HepG2 (cell line): Measurements from ENCODE around the gene MYO18A. TPM values are rescaled to one million over a fixed set of nuclear protein-coding genes. Genes with fewer than 3 reads are reported as not detected.

Experiments
- ASH2L ChIP-seq: fragments of 300-600, 200-600 bp; sonication (generic); IDR thresholded peaks from 2 replicates; pipeline ENCODE4 v1.7.0; 2017; ENCODE audit warnings: low read depth, mild to moderate bottlenecking, moderate library complexity, mixed read lengths, low read length; ENCODE audit not compliant: insufficient read length
- CBFB ChIP-seq: sonication (generic); formaldehyde crosslinking; IDR thresholded peaks from 2 replicates; pipeline ENCODE4 v1.4.0; 2020; ENCODE audit warnings: missing genetic modification reagents
- ETV5 ChIP-seq: IDR thresholded peaks from 2 replicates; pipeline ENCODE4 v1.6.1; 2018; ENCODE audit warnings: missing biosample characterization, missing genetic modification reagents, inconsistent platforms, borderline replicate concordance
- GTF3A ChIP-seq: sonication (generic); formaldehyde crosslinking; conservative IDR thresholded peaks from 2 replicates; pipeline ENCODE4 v1.4.0; 2020; ENCODE audit warnings: mild to moderate bottlenecking, missing genetic modification reagents
- HDAC1 ChIP-seq: sonication (generic); formaldehyde crosslinking; IDR thresholded peaks from 2 replicates; pipeline ENCODE4 v1.5.1; 2020; ENCODE audit warnings: mild to moderate bottlenecking, missing genetic modification reagents
- MAFK ChIP-seq, 2 experiments: IDR thresholded peaks in 1 of 2; conservative IDR thresholded peaks in 1 of 2; 2 replicates each; pipeline ENCODE4 v1.6.1; 2011; ENCODE audit warnings: improper control_type of control experiment in 2 of 2, low read length in 2 of 2
- MEF2D ChIP-seq: sonication (generic); formaldehyde crosslinking; IDR thresholded peaks from 2 replicates; pipeline ENCODE4 v1.5.1; 2020; ENCODE audit warnings: mild to moderate bottlenecking, missing genetic modification reagents
- MXI1 ChIP-seq: IDR thresholded peaks from 3 replicates; pipeline ENCODE4 v1.6.1; 2012; ENCODE audit warnings: low read depth, low read length, inconsistent platforms, borderline replicate concordance
- NCOA2 ChIP-seq: sonication (generic); formaldehyde crosslinking; IDR thresholded peaks from 2 replicates; pipeline ENCODE4 v1.8.0; 2022; ENCODE audit warnings: inconsistent platforms
- NFATC3 ChIP-seq: sonication (generic); formaldehyde crosslinking; IDR thresholded peaks from 2 replicates; pipeline ENCODE4 v1.5.1; 2020; ENCODE audit warnings: mild to moderate bottlenecking, missing genetic modification reagents
- NR2F1 ChIP-seq, 2 experiments: fragments of 450-650 bp in 1 of 2; formaldehyde crosslinking in 1 of 2; IDR thresholded peaks; 2 replicates each; pipeline versions ENCODE4 v1.5.0 to v1.6.1; 2016 to 2020; ENCODE audit warnings: mild to moderate bottlenecking in 1 of 2, missing compliant biosample characterization in 1 of 2, missing genetic modification reagents in 1 of 2, moderate library complexity in 1 of 2
- PPARG ChIP-seq: conservative IDR thresholded peaks from 2 replicates; pipeline ENCODE4 v1.6.1; 2016; ENCODE audit warnings: missing biosample characterization, missing genetic modification reagents
- SIX4 ChIP-seq: sonication (generic); formaldehyde crosslinking; IDR thresholded peaks from 2 replicates; pipeline ENCODE4 v1.4.0; 2020; ENCODE audit warnings: missing genetic modification reagents
- ZFP36L2 ChIP-seq: sonication (generic); formaldehyde crosslinking; IDR thresholded peaks from 2 replicates; pipeline ENCODE4 v1.4.0; 2020; ENCODE audit warnings: missing genetic modification reagents
- ZNF18 ChIP-seq: sonication (generic); formaldehyde crosslinking; IDR thresholded peaks from 2 replicates; pipeline ENCODE4 v1.8.0; 2022; ENCODE audit warnings: mild to moderate bottlenecking, missing genetic modification reagents; ENCODE audit not compliant: insufficient replicate concordance
- ZNF607 ChIP-seq: sonication (generic); formaldehyde crosslinking; IDR thresholded peaks from 2 replicates; pipeline ENCODE4 v1.5.1; 2020; ENCODE audit warnings: missing genetic modification reagents, mild to moderate bottlenecking, borderline replicate concordance
- ZNF691 ChIP-seq: sonication (generic); formaldehyde crosslinking; IDR thresholded peaks from 2 replicates; pipeline ENCODE4 v1.4.0; 2020; ENCODE audit warnings: missing genetic modification reagents, low read depth, mild to moderate bottlenecking, borderline replicate concordance
- polyA plus RNA-seq, 8 experiments: library from polyadenylated mRNA; depleted of rRNA in 3 of 8; stranded (reverse) in 7 of 8; unstranded in 1 of 8; fragments of >200 nt; fragmentation: Illumina TruSeq in 4 of 8; extraction: Trizol in 4 of 8; gene quantifications; 2 replicates each; pipeline versions ENCODE4 v1.2.1 to v1.2.3, GENCODE V29; 2011 to 2016; ENCODE audit warnings: low read depth in 4 of 8, missing spikeins in 1 of 8, mixed read lengths in 1 of 8; ENCODE audit not compliant: insufficient read depth in 1 of 8
- total RNA-seq, 5 experiments: library from RNA; depleted of rRNA; stranded (reverse); fragments of >200 nt; fragmentation: Illumina TruSeq; extraction: Trizol; gene quantifications; 2 replicates each; pipeline ENCODE4 v1.2.3, GENCODE V29; 2016; ENCODE audit warnings: low read depth in 1 of 5
- TF ChIP-seq, protein P1 (sequence below): sonication (generic); formaldehyde crosslinking; IDR thresholded peaks from 2 replicates; pipeline ENCODE4 v1.8.1; 2023; ENCODE audit warnings: mild to moderate bottlenecking, moderate library complexity, missing genetic modification reagents
- TF ChIP-seq, protein P2 (sequence below): sonication (generic); formaldehyde crosslinking; IDR thresholded peaks from 2 replicates; pipeline ENCODE4 v1.5.1; 2020; ENCODE audit warnings: mild to moderate bottlenecking, missing genetic modification reagents, moderate library complexity
- TF ChIP-seq, protein P3 (sequence below): sonication (generic); formaldehyde crosslinking; IDR thresholded peaks from 2 replicates; pipeline ENCODE4 v1.5.0; 2020; ENCODE audit warnings: missing genetic modification reagents

The MYO18A gene
- total and polyA plus RNA-seq, 2 of the 13 experiments (the other 11 are each of a cell fraction or from before 2014, with no cell fraction given) = 16.8 to 24.8 TPM

DNA sequence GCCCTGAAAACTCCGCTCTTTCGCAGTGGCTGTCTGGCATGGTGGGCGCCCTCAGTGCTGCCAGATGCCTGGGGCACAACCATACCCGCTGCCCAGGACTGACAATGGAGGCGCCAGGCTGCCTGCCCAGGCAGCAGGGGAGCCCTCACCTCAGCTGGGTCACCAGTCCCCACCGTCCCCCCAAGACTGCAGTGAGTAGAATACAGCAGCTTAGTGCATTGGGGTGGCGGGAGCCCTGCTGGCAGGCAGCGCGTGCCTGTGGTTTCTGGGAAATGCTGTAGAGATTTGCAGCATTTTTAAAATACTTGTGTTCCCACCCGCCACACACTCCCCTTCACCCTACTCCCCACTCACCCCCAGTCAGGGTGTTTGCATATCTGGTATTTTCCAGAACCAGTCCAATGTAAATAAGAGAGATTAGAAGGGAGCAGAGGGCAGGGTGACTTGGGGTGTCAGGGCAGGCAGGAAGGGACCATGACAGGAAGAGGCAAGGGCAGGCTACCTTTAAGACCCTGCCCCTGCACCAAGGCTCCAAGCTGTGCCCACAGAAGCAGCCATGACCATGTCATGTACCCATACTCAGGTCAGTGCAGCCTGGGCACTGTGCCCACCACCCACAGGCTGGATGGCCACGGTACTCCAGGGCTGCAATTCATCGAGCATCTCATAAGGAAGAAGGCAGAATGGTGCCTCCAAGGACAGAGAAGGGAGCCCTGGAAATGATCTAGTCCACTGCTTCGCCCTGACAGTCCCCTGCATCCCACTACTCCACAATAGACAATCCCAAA lies 21.5 kb downstream of the MYO18A start (continued):
- TF ChIP-seq, protein P1, sequence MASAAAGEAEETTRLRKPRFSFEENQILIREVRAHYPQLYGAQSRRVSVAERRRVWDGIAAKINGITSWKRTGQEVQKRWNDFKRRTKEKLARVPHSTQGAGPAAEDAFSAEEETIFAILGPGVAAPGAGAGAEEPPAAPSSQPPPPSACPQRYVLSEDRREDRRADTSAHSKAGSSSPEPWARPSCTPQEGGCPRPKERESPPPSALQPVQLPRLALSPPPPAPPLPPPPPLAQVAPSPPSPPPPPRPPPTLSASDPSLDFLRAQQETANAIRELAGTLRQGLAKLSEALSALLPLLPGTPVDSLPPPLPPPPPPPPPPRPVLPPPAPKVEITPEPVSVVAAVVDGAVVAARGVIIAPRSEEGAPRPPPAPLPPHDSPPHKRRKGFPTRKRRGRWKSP = no peak
- TF ChIP-seq MAFK (conservative IDR thresholded peaks at IDR 0.05 in 1 of 2, IDR thresholded peaks at IDR 0.05 in 1 of 2; ENCODE audit: low read length in 2 of 2) = no peak
- TF ChIP-seq PPARG = peak; percentile 86
- TF ChIP-seq, protein P2, sequence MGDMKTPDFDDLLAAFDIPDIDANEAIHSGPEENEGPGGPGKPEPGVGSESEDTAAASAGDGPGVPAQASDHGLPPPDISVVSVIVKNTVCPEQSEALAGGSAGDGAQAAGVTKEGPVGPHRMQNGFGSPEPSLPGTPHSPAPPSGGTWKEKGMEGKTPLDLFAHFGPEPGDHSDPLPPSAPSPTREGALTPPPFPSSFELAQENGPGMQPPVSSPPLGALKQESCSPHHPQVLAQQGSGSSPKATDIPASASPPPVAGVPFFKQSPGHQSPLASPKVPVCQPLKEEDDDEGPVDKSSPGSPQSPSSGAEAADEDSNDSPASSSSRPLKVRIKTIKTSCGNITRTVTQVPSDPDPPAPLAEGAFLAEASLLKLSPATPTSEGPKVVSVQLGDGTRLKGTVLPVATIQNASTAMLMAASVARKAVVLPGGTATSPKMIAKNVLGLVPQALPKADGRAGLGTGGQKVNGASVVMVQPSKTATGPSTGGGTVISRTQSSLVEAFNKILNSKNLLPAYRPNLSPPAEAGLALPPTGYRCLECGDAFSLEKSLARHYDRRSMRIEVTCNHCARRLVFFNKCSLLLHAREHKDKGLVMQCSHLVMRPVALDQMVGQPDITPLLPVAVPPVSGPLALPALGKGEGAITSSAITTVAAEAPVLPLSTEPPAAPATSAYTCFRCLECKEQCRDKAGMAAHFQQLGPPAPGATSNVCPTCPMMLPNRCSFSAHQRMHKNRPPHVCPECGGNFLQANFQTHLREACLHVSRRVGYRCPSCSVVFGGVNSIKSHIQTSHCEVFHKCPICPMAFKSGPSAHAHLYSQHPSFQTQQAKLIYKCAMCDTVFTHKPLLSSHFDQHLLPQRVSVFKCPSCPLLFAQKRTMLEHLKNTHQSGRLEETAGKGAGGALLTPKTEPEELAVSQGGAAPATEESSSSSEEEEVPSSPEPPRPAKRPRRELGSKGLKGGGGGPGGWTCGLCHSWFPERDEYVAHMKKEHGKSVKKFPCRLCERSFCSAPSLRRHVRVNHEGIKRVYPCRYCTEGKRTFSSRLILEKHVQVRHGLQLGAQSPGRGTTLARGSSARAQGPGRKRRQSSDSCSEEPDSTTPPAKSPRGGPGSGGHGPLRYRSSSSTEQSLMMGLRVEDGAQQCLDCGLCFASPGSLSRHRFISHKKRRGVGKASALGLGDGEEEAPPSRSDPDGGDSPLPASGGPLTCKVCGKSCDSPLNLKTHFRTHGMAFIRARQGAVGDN (CRISPR knock-in tag) = peak; percentile 87
- TF ChIP-seq ZNF607 (CRISPR knock-in tag) = 0 out of 2 replicates have a peak, but pooled peaks have one; percentile 43
- no peak for TF ChIP-seq GTF3A (CRISPR knock-in tag)
- peak; percentile 95 for TF ChIP-seq CBFB (CRISPR knock-in tag)
- TF ChIP-seq NR2F1 (CRISPR knock-in tag; IDR thresholded peaks at IDR 0.05) = peak; percentile 30 to 47; a peak in 2 of 4 replicates
- peak; percentile 55; the same call in 1 of the 2 replicates for TF ChIP-seq SIX4 (CRISPR knock-in tag)
- TF ChIP-seq, protein P3, sequence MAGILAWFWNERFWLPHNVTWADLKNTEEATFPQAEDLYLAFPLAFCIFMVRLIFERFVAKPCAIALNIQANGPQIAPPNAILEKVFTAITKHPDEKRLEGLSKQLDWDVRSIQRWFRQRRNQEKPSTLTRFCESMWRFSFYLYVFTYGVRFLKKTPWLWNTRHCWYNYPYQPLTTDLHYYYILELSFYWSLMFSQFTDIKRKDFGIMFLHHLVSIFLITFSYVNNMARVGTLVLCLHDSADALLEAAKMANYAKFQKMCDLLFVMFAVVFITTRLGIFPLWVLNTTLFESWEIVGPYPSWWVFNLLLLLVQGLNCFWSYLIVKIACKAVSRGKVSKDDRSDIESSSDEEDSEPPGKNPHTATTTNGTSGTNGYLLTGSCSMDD = no peak
- peak; percentile 75; the same call in 1 of the 2 replicates for TF ChIP-seq ETV5 (CRISPR knock-in tag)
- TF ChIP-seq ASH2L = peak; percentile 35
- peak; percentile 66 for TF ChIP-seq HDAC1 (CRISPR knock-in tag)
- TF ChIP-seq MXI1 = peak; percentile 16; the same call in 1 of the 3 replicates
- no peak for TF ChIP-seq NFATC3 (CRISPR knock-in tag)
- 0 out of 2 replicates have a peak, but pooled peaks have one; percentile 19 for TF ChIP-seq MEF2D
- TF ChIP-seq ZNF18 = peak; percentile 80
- peak; percentile 53; the same call in 1 of the 2 replicates for TF ChIP-seq ZNF691 (CRISPR knock-in tag)
- TF ChIP-seq NCOA2 (CRISPR knock-in tag) = peak; percentile 89
- no peak for TF ChIP-seq ZFP36L2
